GM23248 (cell line): ENCODE measurements around the gene CLCNKB. TPM values are rescaled to one million over a fixed set of nuclear protein-coding genes. Genes with fewer than 3 reads are reported as not detected.

Experiments
- DNase-seq: peaks from one replicate; pipeline ENCODE4 v3.0.0-alpha.2; 2015
- H2AFZ ChIP-seq: fragments of 200-600 bp; sonication (generic); 2 replicates; pipeline ENCODE4 v1.6.1; 2016; ENCODE audit warnings: antibody characterized with exemption
- H3F3A ChIP-seq: fragments of 200-600 bp; sonication (generic); 2 replicates; pipeline ENCODE4 v1.6.1; 2016; ENCODE audit warnings: mild to moderate bottlenecking, antibody characterized with exemption, mixed run types; ENCODE audit not compliant: insufficient read depth
- H3K27ac ChIP-seq: fragments of 200-600 bp; sonication (generic); 2 replicates; pipeline ENCODE4 v1.5.1; 2016; ENCODE audit warnings: mild to moderate bottlenecking
- H3K27me3 ChIP-seq: fragments of 200-600 bp; sonication (generic); replicated peaks from 2 replicates; pipeline ENCODE4 v1.6.1; 2016; ENCODE audit warnings: mild to moderate bottlenecking; ENCODE audit not compliant: insufficient read depth
- H3K36me3 ChIP-seq: fragments of 200-600 bp; sonication (generic); 2 replicates; pipeline ENCODE4 v1.6.1; 2016; ENCODE audit warnings: low read depth, mild to moderate bottlenecking
- H3K4me1 ChIP-seq: fragments of 200-600 bp; sonication (generic); 2 replicates; pipeline ENCODE4 v1.6.1; 2016; ENCODE audit warnings: mild to moderate bottlenecking; ENCODE audit not compliant: insufficient read depth
- H3K4me2 ChIP-seq: fragments of 200-600 bp; sonication (generic); one replicate; pipeline ENCODE4 v1.6.1; 2016; ENCODE audit warnings: mild to moderate bottlenecking; ENCODE audit not compliant: unreplicated experiment
- H3K4me3 ChIP-seq: fragments of 200-600 bp; sonication (generic); 2 replicates; pipeline ENCODE4 v1.5.1; 2016; ENCODE audit warnings: mild to moderate bottlenecking
- H3K79me2 ChIP-seq: fragments of 200-600 bp; sonication (generic); 2 replicates; pipeline ENCODE4 v1.6.1; 2016; ENCODE audit warnings: mild to moderate bottlenecking; ENCODE audit not compliant: insufficient read depth
- H3K9ac ChIP-seq: fragments of 200-600 bp; sonication (generic); 2 replicates; pipeline ENCODE4 v1.6.1; 2016; ENCODE audit warnings: mild to moderate bottlenecking
- H3K9me2 ChIP-seq: fragments of 200-600 bp; sonication (generic); 2 replicates; pipeline ENCODE4 v1.6.1; 2016; ENCODE audit warnings: mixed run types, mild to moderate bottlenecking, moderate library complexity; ENCODE audit not compliant: insufficient read depth
- H3K9me3 ChIP-seq: fragments of 200-600 bp; sonication (generic); one replicate; pipeline ENCODE4 v1.6.1; 2017; ENCODE audit warnings: low read depth
- H4K20me1 ChIP-seq: fragments of 200-600 bp; sonication (generic); 2 replicates; pipeline ENCODE4 v1.6.0; 2016; ENCODE audit not compliant: insufficient read depth
- EZH2 ChIP-seq: fragments of 200-600 bp; sonication (generic); IDR thresholded peaks from 2 replicates; pipeline ENCODE4 v1.6.1; 2018; ENCODE audit warnings: antibody characterized with exemption, mild to moderate bottlenecking; ENCODE audit not compliant: insufficient read depth, poor library complexity, severe bottlenecking
- EZH2phosphoT487 ChIP-seq: fragments of 200-600 bp; sonication (generic); IDR thresholded peaks from 2 replicates; pipeline ENCODE4 v1.6.1; 2018; ENCODE audit warnings: antibody characterized with exemption, moderate library complexity, mild to moderate bottlenecking, low read depth; ENCODE audit not compliant: insufficient read depth
- WGBS, 2 experiments: methylation state at CpG; one replicate each; pipeline ENCODE4 v1.1.6; 2015 to 2017; ENCODE audit warnings: low lambda C conversion rate in 2 of 2, low coverage in 1 of 2; ENCODE audit errors: missing lambda C conversion rate in 2 of 2; 5-methylcytosine and 5-hydroxymethylcytosine counted together
- in situ Hi-C: fragments of 300-500 bp; cut with MboI; formaldehyde crosslinking; loops from 2 replicates; pipeline ENCODE4 v1.15.0; 2020
- polyA plus RNA-seq: library from polyadenylated mRNA; unstranded; fragments of >200 nt; fragmentation: Nextera tagmentation; extraction: Ambion mirVana; gene quantifications from 2 replicates; pipeline ENCODE4 v1.2.1, GENCODE V29; 2016
- total RNA-seq: library from RNA; depleted of rRNA; stranded (reverse); fragments of >200 nt; shearing (Covaris generic); gene quantifications from 2 replicates; pipeline ENCODE4 v1.2.3, GENCODE V29; 2014

The CLCNKB gene
- total and polyA plus RNA-seq, 2 experiments from 2014 or later = not detected

GRCh38 chr1:16072616-16073484 is 29.3 kb downstream of the CLCNKB start:
- peak overlapping the region; percentile 57 for H3K9ac ChIP-seq
- in situ Hi-C loops = no loop called here
- H2AFZ ChIP-seq = peak overlapping the region; percentile 52

GRCh38 chr1:16073490-16074119 is 30.0 kb downstream of the CLCNKB start, which contains the start of gene FAM131C:
Gene FAM131C (minus strand): TSS chr1:16073651. CDS start chr1:16073442, 209 bp downstream.
- Histone ChIP-seq H3K36me3 (no peaks in the 10 kb centered on the region), H3K27me3 (no peaks in the 10 kb centered on the region), H3K79me2 (no peaks in the 10 kb centered on the region), H3K4me3 (peak within 1 kb of the TSS; percentile 69), H3K9me3 (no peaks in the 10 kb centered on the region), H2AFZ (peak within 1 kb of the TSS; percentile 80), H3K9ac (peak within 1 kb of the TSS; percentile 57), H3F3A (peaks cover 16% of the 10 kb centered on the region), H3K9me2 (no peaks in the 10 kb centered on the region), H3K4me1 (peaks cover 23% of the 10 kb centered on the region), H3K27ac (no peak within 1 kb of the TSS), H4K20me1 (no peaks in the 10 kb centered on the region), H3K4me2 (peak within 1 kb of the TSS; percentile 86)
- WGBS, 2 experiments = 4 to 8% methylated on average over 15 to 32 of the region's 54 CpGs
- in situ Hi-C loops = no loop called here
- no peak for TF ChIP-seq EZH2
- no peak for TF ChIP-seq EZH2phosphoT487
- peak; percentile 72 for DNase-seq

More at GRCh38 chr1:16072616-16073484, 29.3 kb downstream of the CLCNKB start:
- Histone ChIP-seq H3K27me3 (no peaks in the 10 kb centered on the region), H3K27ac (no peak overlapping the region), H3K9me3 (no peaks in the 10 kb centered on the region), H3K4me2 (peak overlapping the region; percentile 86), H3K36me3 (no peaks in the 10 kb centered on the region), H3K4me3 (peak overlapping the region; percentile 69), H3K9me2 (no peaks in the 10 kb centered on the region), H3K79me2 (no peaks in the 10 kb centered on the region), H3K4me1 (peaks cover 23% of the 10 kb centered on the region), H3F3A (peaks cover 16% of the 10 kb centered on the region), H4K20me1 (no peaks in the 10 kb centered on the region)
- 5 to 6% methylated on average over 22 to 35 of the region's 49 CpGs for WGBS, 2 experiments
- DNase-seq = peak; percentile 53
- no peak for TF ChIP-seq EZH2phosphoT487

- DNase-seq = no peak
- no peak overlapping the region for H2AFZ ChIP-seq
- in situ Hi-C loops = no loop called here
- no peak overlapping the region for H3K4me3 ChIP-seq
- peaks cover 23% of the 10 kb centered on the region for H3K4me1 ChIP-seq
- H3K27ac ChIP-seq = no peak overlapping the region
- H3K9me3 ChIP-seq = no peaks in the 10 kb centered on the region
- H3K4me2 ChIP-seq = peak overlapping the region; percentile 86
- no peaks in the 10 kb centered on the region for H3K79me2 ChIP-seq
- WGBS, 2 experiments = 75 to 83% methylated on average over 5 of the region's 5 CpGs
- H3K27me3 ChIP-seq = no peaks in the 10 kb centered on the region
- TF ChIP-seq EZH2 (no peak), EZH2phosphoT487 (no peak)
- peaks cover 16% of the 10 kb centered on the region for H3F3A ChIP-seq
- no peaks in the 10 kb centered on the region for H3K36me3 ChIP-seq
- no peaks in the 10 kb centered on the region for H3K9me2 ChIP-seq
- no peak overlapping the region for H3K9ac ChIP-seq
- no peaks in the 10 kb centered on the region for H4K20me1 ChIP-seq
Measured at GRCh38 chr1:16074217-16074616, 30.6 kb downstream of the CLCNKB start.

- H3K36me3 ChIP-seq = no peaks in the 10 kb centered on the region
- 71 to 76% methylated on average over 10 to 11 of the region's 11 CpGs for WGBS, 2 experiments
- no peaks in the 10 kb centered on the region for H4K20me1 ChIP-seq
- peak overlapping the region; percentile 47 for H3K9ac ChIP-seq
- H3K9me3 ChIP-seq = no peaks in the 10 kb centered on the region
- DNase-seq = peak; percentile 90
- H3K27ac ChIP-seq = peak overlapping the region; percentile 64
- H3K27me3 ChIP-seq = no peaks in the 10 kb centered on the region
- H2AFZ ChIP-seq = no peak overlapping the region
- H3K4me2 ChIP-seq = peak overlapping the region; percentile 58
- peaks cover 16% of the 10 kb centered on the region for H3F3A ChIP-seq
- no peaks in the 10 kb centered on the region for H3K9me2 ChIP-seq
- peaks cover 23% of the 10 kb centered on the region for H3K4me1 ChIP-seq
- in situ Hi-C loops = loop anchor here (5.0 to 25.0 kb wide), 2 partner anchors 112 to 287 kb away; partner anchors contain the start of genes FBXO42 and SZRD1
- H3K4me3 ChIP-seq = peak overlapping the region; percentile 38
- TF ChIP-seq EZH2phosphoT487 (no peak), EZH2 (no peak)
- H3K79me2 ChIP-seq = no peaks in the 10 kb centered on the region
Measured at GRCh38 chr1:16075337-16076030, 31.9 kb downstream of the CLCNKB start.
